ENCODE results near the gene MRGPRX2.

DNA sequence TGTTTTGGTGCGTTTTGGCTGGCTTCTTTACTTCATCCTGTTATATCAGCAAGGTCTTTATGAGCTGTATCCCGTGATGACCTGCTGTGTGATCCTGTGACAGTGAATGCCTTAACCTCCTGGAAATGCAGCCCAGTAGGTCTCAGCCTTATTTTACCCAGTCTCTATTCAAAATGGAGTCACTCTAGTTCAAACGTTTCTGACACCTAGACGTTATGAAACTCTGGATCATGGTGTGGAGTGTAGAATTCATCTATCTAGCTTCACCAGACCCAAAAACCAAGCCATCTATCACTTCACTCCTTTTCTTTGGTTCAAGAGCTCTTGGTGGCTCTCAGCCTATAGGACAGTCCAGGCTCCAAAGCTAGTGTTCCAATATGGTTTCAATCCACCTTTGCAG lies 28.3 kb upstream of the MRGPRX2 start:
- TF ChIP-seq, protein P1, sequence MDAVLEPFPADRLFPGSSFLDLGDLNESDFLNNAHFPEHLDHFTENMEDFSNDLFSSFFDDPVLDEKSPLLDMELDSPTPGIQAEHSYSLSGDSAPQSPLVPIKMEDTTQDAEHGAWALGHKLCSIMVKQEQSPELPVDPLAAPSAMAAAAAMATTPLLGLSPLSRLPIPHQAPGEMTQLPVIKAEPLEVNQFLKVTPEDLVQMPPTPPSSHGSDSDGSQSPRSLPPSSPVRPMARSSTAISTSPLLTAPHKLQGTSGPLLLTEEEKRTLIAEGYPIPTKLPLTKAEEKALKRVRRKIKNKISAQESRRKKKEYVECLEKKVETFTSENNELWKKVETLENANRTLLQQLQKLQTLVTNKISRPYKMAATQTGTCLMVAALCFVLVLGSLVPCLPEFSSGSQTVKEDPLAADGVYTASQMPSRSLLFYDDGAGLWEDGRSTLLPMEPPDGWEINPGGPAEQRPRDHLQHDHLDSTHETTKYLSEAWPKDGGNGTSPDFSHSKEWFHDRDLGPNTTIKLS (IDR thresholded peaks at IDR 0.05; ENCODE audit: borderline replicate concordance, low read depth): no peak
- no peak for TF ChIP-seq POLR2AphosphoS5 (IDR thresholded peaks at IDR 0.05; ENCODE audit: control insufficient read depth, insufficient read depth, low read depth, low read length)
